Nephron (organoid): ENCODE results near the gene DISP3.

Source experiments
- H3K27ac Mint-ChIP-seq, 3 experiments: 2 replicates each; pipeline ENCODE4 v1.8.0; 2020; ENCODE audit warnings: mixed read lengths in 3 of 3, mild to moderate bottlenecking in 2 of 3, moderate library complexity in 1 of 3
- H3K27me3 Mint-ChIP-seq: 2 replicates; pipeline ENCODE4 v1.8.0; 2021; ENCODE audit warnings: low read depth, mild to moderate bottlenecking, moderate library complexity, mixed read lengths
- H3K36me3 Mint-ChIP-seq: 2 replicates; pipeline ENCODE4 v1.8.0; 2020; ENCODE audit warnings: low read depth, mixed read lengths
- H3K4me1 Mint-ChIP-seq: 2 replicates; pipeline ENCODE4 v1.8.0; 2020; ENCODE audit warnings: mixed read lengths
- H3K4me3 Mint-ChIP-seq, 3 experiments: 2 replicates each; pipeline ENCODE4 v1.8.0; 2020; ENCODE audit warnings: mild to moderate bottlenecking in 3 of 3, mixed read lengths in 3 of 3, moderate library complexity in 2 of 3
- H3K9me3 Mint-ChIP-seq: 2 replicates; pipeline ENCODE4 v1.8.0; 2020; ENCODE audit warnings: mixed read lengths
- TF ChIP-seq, protein P1 (sequence below), 3 experiments: fragments of 200-600 bp; sonication (generic); IDR thresholded peaks; one replicate each; pipeline ENCODE4 v1.5.0; 2021; ENCODE audit warnings: antibody characterized with exemption in 3 of 3; ENCODE audit not compliant: unreplicated experiment in 3 of 3

Gene DISP3

DNA sequence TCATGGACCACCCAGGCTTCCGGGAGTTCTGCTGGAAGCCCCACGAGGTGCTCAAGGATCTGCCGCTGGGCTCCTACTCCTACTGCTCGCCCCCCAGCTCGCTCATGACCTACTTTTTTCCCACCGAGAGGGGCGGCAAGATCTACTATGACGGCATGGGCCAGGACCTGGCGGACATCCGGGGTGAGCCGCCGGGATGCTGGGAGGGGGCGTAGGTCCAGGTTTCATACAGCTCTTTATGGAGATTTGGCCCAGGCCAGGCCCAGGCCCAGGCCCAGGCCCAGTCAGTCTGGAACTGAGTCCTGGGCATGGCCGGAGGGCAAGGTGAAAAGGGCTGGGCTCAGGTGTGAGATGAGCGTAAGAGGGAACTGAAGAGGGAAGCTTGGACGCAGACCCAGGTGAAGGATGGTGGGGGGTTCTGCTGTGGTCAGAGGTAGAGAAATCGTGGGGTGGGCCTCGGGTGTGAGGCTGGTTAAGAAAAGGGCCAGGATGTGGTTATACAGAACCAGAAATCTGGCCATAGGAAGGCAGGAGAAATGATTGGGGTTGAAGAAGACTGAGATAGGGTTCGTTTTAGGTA is 23.0 kb downstream of the DISP3 start:
- Mint-ChIP-seq H3K27me3 (peaks cover 19% of the 10 kb centered on the region), H3K4me1 (no peaks in the 10 kb centered on the region), H3K27ac (no peak overlapping the region), H3K9me3 (peaks cover 48% of the 10 kb centered on the region), H3K4me3 (no peak overlapping the region), H3K36me3 (peaks cover 52% of the 10 kb centered on the region)
- TF ChIP-seq, protein P1, sequence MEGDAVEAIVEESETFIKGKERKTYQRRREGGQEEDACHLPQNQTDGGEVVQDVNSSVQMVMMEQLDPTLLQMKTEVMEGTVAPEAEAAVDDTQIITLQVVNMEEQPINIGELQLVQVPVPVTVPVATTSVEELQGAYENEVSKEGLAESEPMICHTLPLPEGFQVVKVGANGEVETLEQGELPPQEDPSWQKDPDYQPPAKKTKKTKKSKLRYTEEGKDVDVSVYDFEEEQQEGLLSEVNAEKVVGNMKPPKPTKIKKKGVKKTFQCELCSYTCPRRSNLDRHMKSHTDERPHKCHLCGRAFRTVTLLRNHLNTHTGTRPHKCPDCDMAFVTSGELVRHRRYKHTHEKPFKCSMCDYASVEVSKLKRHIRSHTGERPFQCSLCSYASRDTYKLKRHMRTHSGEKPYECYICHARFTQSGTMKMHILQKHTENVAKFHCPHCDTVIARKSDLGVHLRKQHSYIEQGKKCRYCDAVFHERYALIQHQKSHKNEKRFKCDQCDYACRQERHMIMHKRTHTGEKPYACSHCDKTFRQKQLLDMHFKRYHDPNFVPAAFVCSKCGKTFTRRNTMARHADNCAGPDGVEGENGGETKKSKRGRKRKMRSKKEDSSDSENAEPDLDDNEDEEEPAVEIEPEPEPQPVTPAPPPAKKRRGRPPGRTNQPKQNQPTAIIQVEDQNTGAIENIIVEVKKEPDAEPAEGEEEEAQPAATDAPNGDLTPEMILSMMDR (IDR thresholded peaks at IDR 0.05; ENCODE audit: unreplicated experiment in 3 of 3), result no peak

DNA sequence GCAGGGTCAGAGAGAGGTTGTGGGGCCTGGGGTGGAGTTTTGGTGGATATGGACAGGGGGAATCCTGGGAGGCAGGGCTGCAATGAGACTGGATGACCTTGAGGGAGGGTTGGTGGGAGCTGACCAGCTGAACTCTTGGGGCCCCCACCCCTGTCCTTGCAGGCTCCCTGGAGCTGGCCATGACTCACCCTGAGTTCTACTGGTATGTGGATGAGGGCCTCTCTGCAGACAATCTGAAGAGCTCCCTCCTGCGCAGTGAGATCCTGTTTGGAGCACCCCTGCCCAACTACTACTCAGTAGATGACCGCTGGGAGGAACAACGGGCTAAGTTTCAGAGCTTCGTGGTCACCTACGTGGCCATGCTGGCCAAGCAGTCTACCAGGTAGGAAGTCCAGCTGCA is 23.6 kb downstream of the DISP3 start:
- H3K36me3 Mint-ChIP-seq, result peaks cover 52% of the 10 kb centered on the region
- no peaks in the 10 kb centered on the region for H3K4me1 Mint-ChIP-seq

DNA sequence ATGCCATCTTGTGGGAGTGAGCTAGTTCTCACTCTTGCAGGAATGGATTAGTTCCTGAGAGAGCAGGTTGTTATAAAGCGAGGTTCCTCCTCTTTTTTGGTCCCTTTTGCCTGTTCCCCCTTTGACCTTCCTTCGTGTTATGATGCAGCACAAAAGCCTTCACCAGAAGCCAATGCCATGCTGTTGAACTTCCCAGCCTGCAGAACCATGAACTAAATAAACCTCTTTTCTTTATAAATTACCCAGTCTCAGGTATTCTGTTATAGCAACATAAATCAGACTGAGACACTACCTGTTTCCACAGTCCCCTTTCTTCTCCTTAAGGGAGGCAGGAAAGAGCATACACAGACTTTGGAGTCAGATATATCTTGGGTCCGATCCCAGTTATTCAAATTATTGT is 25.6 kb downstream of the DISP3 start:
- peaks cover 6% of the 10 kb centered on the region for H3K27me3 Mint-ChIP-seq
- peaks cover 64% of the 10 kb centered on the region for H3K9me3 Mint-ChIP-seq
- TF ChIP-seq, protein P1 (IDR thresholded peaks at IDR 0.05; ENCODE audit: unreplicated experiment in 3 of 3), result no peak
- H3K4me1 Mint-ChIP-seq, result no peaks in the 10 kb centered on the region
- H3K4me3 Mint-ChIP-seq, result no peak overlapping the region
- no peak overlapping the region for H3K27ac Mint-ChIP-seq
- H3K36me3 Mint-ChIP-seq, result peaks cover 61% of the 10 kb centered on the region

More for the DNA sequence above, 23.6 kb downstream of the DISP3 start:
- no peak overlapping the region for H3K27ac Mint-ChIP-seq
- TF ChIP-seq, protein P1 (IDR thresholded peaks at IDR 0.05; ENCODE audit: unreplicated experiment in 3 of 3), result no peak
- H3K27me3 Mint-ChIP-seq, result peaks cover 18% of the 10 kb centered on the region
- H3K4me3 Mint-ChIP-seq, result no peak overlapping the region
- H3K9me3 Mint-ChIP-seq, result peaks cover 51% of the 10 kb centered on the region

DNA sequence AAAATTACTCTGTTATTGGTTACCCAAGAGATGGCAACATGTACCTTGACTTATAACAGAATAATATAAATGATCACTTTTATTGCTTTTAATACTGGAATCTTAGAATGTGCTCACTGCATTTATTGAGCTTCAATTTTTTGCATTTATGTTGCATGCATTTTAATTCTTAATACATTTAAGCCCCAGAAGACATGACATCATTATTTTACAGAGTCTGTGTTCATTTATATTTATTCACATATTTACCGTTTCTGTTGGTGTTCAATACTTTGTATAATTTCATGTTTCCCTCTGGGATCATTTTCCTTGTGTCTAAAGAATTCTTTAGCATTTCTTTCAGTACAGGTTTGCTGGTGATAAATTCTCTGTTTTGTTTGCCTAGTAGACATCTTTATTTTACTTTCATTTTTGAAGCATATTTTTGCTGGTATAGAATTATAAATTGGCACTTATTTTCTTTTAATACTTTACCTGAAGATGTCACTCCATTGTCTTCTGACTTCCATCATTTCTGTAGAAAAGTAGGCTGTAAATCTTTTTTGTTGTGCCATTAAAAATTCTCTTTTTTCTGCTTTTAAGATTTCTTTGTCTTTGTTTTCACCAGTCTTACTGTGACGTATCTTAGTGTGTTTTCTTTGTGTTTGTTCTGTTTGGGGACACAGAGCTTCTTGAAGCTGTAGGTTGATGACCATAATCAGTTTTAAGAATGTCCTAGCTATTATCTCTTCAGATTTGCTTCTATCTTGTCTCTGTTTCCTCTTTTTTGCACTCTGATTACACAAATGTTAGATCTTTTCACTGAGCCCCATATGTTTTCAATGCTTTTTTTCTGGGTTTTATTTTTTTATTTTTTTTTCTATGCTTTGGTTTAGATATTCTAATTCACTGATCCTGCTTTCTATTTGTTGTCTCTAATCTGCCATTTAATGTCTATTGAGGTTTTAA is 26.9 kb downstream of the DISP3 start:
- Mint-ChIP-seq H3K27me3 (no peaks in the 10 kb centered on the region), H3K27ac (no peak overlapping the region), H3K4me3 (no peak overlapping the region), H3K36me3 (peaks cover 59% of the 10 kb centered on the region), H3K9me3 (peaks cover 64% of the 10 kb centered on the region), H3K4me1 (no peaks in the 10 kb centered on the region)
- TF ChIP-seq, protein P1 (IDR thresholded peaks at IDR 0.05; ENCODE audit: unreplicated experiment in 3 of 3), result no peak

DNA sequence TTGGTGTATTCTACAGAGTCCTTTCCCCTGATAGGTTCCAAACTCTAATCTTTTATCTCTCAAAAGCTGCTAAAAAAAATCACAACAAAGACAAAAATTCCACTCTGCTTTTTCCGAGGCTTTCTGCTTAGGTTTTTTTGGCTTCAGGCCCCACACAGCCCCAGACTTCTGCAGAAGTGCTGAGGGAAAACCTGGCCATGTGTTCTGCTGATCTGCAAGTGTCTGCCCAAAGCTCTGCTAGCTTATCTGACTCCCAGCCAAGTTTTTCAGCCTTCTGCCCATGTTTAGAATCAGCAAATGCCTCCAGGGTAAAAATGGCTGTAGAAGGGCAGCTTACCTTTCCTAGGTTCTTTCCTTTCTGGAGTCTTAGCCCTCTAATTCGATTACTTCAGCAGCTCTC is 28.4 kb downstream of the DISP3 start:
- no peak overlapping the region for H3K27ac Mint-ChIP-seq
- no peaks in the 10 kb centered on the region for H3K27me3 Mint-ChIP-seq
- no peaks in the 10 kb centered on the region for H3K4me1 Mint-ChIP-seq
- H3K9me3 Mint-ChIP-seq, result peaks cover 68% of the 10 kb centered on the region
- H3K4me3 Mint-ChIP-seq, result no peak overlapping the region
- H3K36me3 Mint-ChIP-seq, result peaks cover 60% of the 10 kb centered on the region
- TF ChIP-seq, protein P1 (IDR thresholded peaks at IDR 0.05; ENCODE audit: unreplicated experiment in 3 of 3), result no peak
